Astrocyte of the cerebellum (primary cell): ENCODE measurements around the gene CCNB2.
"Not testable (repeated sequence)": the region's sequence is repeated elsewhere in the genome, so short reads cannot be mapped to it uniquely, and the experiment has no call there.

Source experiments
- DNase-seq: peaks from one replicate; pipeline ENCODE4 v3.0.0-alpha.2; 2011; ENCODE audit warnings: low read depth
- H3K4me3 ChIP-seq: 2 replicates; pipeline ENCODE4 v1.5.1; 2011; ENCODE audit warnings: mild to moderate bottlenecking, low read depth, low read length, moderate library complexity
- in situ Hi-C: cut with HindIII; loops from 2 replicates; pipeline ENCODE4 v1.10.0; 2017; ENCODE audit warnings: low sequenced_read_pairs
- TF ChIP-seq, protein P1 (sequence below): IDR thresholded peaks from 2 replicates; pipeline ENCODE4 v1.5.1; 2012; ENCODE audit warnings: low read length, low read depth, moderate library complexity, mild to moderate bottlenecking; ENCODE audit errors: missing control alignments

Gene CCNB2

DNA sequence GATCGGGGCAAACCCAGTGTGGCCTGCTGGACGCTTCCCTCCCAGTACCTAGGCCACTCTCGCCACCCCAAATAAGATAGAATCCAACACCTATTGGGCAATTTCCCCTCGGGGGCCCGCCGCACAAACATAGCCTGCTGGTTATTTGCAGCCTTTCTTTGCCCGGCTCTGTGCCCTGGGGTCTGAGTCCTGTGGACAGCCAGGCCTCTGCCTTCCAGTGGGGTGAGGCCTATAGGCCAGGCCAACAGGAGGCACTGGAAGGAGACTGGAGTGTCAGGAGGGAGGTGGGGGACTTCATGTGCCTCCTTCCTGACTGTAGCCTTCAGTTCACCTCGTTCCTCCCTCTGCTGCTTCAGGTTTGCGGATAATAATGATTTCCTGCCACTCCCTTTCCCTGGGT, 54.3 kb downstream of the CCNB2 start:
- in situ Hi-C loops: no loop called here
- no peak overlapping the region for H3K4me3 ChIP-seq
- no peak for DNase-seq
- TF ChIP-seq, protein P1, sequence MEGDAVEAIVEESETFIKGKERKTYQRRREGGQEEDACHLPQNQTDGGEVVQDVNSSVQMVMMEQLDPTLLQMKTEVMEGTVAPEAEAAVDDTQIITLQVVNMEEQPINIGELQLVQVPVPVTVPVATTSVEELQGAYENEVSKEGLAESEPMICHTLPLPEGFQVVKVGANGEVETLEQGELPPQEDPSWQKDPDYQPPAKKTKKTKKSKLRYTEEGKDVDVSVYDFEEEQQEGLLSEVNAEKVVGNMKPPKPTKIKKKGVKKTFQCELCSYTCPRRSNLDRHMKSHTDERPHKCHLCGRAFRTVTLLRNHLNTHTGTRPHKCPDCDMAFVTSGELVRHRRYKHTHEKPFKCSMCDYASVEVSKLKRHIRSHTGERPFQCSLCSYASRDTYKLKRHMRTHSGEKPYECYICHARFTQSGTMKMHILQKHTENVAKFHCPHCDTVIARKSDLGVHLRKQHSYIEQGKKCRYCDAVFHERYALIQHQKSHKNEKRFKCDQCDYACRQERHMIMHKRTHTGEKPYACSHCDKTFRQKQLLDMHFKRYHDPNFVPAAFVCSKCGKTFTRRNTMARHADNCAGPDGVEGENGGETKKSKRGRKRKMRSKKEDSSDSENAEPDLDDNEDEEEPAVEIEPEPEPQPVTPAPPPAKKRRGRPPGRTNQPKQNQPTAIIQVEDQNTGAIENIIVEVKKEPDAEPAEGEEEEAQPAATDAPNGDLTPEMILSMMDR: no peak

DNA sequence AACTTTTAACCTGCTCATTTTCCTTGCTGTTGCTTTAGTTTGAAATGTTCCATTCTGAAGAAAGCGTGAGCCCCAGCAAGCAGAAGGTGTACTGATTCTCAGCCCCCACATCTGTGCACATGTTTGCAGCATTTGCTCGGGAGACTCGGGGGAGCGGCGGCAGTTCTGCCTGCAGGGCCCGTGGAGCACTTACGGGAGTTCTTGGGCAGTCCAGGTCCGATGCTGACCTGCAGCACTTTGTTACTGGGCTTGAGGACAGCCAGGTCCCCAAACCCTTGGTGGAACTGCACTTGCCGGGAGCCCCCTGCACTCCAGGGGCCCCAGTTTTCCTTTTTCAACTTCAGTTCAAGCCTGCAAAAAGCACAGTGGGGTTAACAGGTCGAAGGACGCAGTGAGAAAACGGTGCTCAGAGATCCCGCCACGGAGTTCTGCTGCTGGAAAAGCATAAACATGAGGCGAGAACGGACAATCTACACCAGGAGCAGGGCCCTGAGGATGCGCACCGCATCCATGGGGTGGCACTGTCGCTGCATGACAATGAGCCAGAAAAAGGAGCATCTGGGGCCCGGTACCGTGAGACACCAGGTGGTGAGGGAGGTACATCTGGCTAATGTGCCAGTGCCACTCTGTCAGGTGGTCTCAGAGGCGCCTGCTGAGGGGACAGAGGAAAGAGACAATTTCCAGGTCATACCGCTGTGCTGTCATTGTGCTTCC, 56.1 kb downstream of the CCNB2 start:
- TF ChIP-seq, protein P1: peak; percentile 48
- no peak overlapping the region for H3K4me3 ChIP-seq
- no peak for DNase-seq
- in situ Hi-C loops: no loop called here

DNA sequence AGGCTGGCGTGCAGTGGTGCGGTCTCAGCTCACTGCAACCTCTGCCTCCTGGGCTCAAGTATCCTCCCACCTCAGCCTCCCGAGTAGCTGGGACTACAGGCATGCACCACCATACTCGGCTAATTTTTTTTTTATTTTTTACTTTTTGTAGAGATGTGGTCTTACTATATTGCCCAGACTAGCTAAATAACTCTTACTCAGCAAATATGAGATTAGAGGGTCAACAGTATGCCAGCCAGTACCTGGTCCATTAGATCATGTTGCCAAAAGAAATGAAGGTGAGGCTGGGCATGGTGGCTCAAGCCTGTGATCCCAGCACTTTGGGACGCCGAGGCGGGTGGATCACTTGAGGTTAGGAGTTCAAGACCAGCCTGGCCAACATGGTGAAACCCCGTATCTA, 57.1 kb downstream of the CCNB2 start:
- DNase-seq, H3K4me3 ChIP-seq, in situ Hi-C loops: not testable (repeated sequence)

DNA sequence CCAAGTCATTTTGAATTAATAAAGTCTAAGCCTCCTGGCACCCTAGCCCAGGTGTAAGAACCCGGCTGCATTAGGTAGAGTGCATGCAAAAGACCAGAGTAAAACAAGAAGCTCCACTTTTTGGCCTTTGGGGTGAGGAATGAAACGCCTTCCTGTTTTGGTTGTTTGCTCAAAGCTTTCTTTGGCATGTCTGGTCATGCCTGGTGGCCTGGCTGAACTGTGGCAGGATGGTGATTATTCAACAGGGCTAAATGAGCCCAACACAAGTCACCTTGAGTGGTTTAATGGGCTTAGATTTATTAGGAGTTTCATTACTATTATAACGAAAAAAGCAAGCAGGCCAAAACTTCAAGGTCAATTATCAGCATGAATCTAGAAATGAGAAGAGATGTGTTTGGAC, 60.8 kb downstream of the CCNB2 start:
- H3K4me3 ChIP-seq: no peak overlapping the region
- no peak for DNase-seq
- in situ Hi-C loops: no loop called here
- TF ChIP-seq, protein P1: no peak

DNA sequence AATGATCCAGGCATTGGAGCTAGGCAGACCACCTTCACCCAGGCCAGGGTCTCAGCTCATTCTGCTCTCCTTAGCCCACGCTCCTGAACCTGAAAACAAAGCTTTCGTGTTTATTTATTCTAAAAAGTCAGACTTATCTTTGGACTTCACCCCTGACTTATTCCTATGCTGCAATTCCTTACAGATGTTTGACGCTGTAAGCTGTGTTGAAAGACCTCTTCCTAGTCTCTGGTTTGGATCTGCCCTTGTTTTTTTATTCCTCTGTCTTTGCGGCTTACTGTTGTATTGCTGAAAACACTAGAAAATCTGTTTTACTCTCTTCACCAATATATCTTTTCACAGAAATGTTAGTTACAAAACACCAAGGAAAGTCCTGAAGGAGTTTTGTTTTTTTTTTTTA, 61.2 kb downstream of the CCNB2 start:
- DNase-seq: no peak
- in situ Hi-C loops: no loop called here
- H3K4me3 ChIP-seq: no peak overlapping the region
- TF ChIP-seq, protein P1: no peak

DNA sequence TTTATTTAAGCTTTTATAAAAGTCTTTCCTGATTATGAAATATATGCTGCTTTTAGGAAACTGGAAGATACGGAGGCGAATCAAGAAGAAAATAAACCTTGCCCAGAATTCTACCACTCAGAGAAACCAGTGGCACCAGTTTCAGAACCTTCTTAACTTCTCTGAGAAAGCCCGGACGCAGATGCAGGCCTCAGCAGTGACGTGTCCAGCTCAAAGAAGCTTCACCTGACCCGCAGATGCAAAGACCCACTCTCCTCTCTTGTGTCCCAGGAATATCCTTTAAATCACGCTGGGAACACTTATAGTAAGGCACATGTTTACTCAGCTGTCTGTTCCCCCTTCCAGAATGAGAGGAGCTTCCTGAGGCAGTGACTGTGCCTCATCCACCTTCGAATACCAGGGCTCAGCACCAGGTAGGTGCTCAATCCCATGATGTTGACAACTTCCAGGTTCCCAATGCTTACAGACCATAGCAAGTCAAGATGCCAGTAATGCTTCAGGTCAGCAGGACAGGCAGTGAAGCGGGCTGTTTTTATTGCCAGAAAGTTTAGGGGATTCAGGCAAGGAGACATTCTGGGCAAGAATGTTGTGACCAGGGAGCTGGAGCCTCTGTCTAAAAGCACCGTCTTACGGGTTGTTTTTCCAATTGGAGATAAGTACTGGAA, 61.8 kb downstream of the CCNB2 start:
- TF ChIP-seq, protein P1: no peak
- in situ Hi-C loops: no loop called here
- no peak for DNase-seq
- H3K4me3 ChIP-seq: no peak overlapping the region

DNA sequence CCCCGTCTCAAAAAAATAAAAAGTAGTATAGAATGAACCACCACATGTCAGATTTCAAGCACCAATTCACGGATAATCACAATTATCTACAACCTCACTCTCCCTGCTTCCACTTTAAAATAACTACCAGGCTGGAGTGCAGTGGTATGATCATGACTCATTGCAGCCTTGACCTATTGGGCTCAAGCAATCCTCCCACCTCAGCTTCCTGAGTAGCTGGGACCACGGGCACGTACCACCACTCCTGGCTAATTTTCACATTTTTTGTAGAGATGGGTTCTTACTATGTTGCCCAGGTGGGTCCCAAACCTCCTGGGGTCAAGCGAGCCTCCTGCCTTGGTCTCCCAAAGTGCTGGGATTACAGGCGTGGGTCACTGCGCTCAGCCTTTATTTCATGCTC, 63.6 kb downstream of the CCNB2 start:
- TF ChIP-seq, protein P1: no peak
- in situ Hi-C loops: no loop called here
- no peak overlapping the region for H3K4me3 ChIP-seq
- DNase-seq: no peak
